IMR-90 (cell line): Measurements from ENCODE around the gene PCA3. TPM values are rescaled to one million over a fixed set of nuclear protein-coding genes. Genes with fewer than 3 reads are reported as not detected.

ENCODE experiments used
- ATAC-seq: fragments of 200-7000 bp; cut with Tn5 transposase; 2 replicates; pipeline ENCODE4 v1.9.1; 2020; ENCODE audit warnings: low read depth, mild to moderate bottlenecking, moderate library complexity
- BruUV-seq: library from RNA; stranded (reverse); fragments of 400-500 nt; replicated peaks from 2 replicates; lab custom pipeline; 2021; lab: Mats Ljungman, UMichigan
- CTCF ChIA-PET: fragments of 300-600 bp; formaldehyde crosslinking; extraction: SDS; loops from one replicate; lab custom pipeline; 2021; ENCODE audit warnings: antibody characterized with exemption; lab: Yijun Ruan, JAX
- POLR2A ChIA-PET: fragments of 300-600 bp; sonication (Branson Sonifier 250); formaldehyde crosslinking; loops from one replicate; lab custom pipeline; 2022; ENCODE audit warnings: antibody characterized with exemption; ENCODE audit not compliant: unreplicated experiment; lab: Charles Lee
- DNase-seq: peaks from one replicate; pipeline ENCODE4 v3.0.0; 2013
- H2AFZ ChIP-seq: replicated peaks from 2 replicates; pipeline ENCODE3; 2013; ENCODE audit warnings: low read length, mild to moderate bottlenecking; ENCODE audit not compliant: poor library complexity
- H2AK5ac ChIP-seq: 2 replicates; pipeline ENCODE4 v1.6.1; 2013; ENCODE audit warnings: low read depth, low read length, inconsistent platforms
- H2AK9ac ChIP-seq: replicated peaks from 2 replicates; pipeline ENCODE3; 2013; ENCODE audit warnings: mild to moderate bottlenecking, low read depth, low read length, moderate library complexity; ENCODE audit not compliant: poor library complexity
- H2BK120ac ChIP-seq: 2 replicates; pipeline ENCODE4 v1.6.1; 2013; ENCODE audit warnings: low read depth, low read length, inconsistent platforms
- H2BK15ac ChIP-seq: 3 replicates; pipeline ENCODE4 v1.6.1; 2013; ENCODE audit warnings: low read depth, low read length, inconsistent platforms
- H2BK20ac ChIP-seq: 2 replicates; pipeline ENCODE4 v1.6.1; 2013; ENCODE audit warnings: low read depth, mild to moderate bottlenecking, inconsistent platforms, low read length, moderate library complexity
- H2BK5ac ChIP-seq: 2 replicates; pipeline ENCODE4 v1.6.1; 2013; ENCODE audit warnings: mild to moderate bottlenecking, low read depth, low read length, inconsistent platforms; ENCODE audit not compliant: poor library complexity, severe bottlenecking
- H3K14ac ChIP-seq: replicated peaks from 2 replicates; pipeline ENCODE4 v1.6.1; 2013; ENCODE audit warnings: low read depth, low read length, inconsistent platforms
- H3K18ac ChIP-seq: 2 replicates; pipeline ENCODE4 v1.6.1; 2013; ENCODE audit warnings: low read depth, low read length, control low read depth
- H3K23ac ChIP-seq: 2 replicates; pipeline ENCODE4 v1.6.1; 2013; ENCODE audit warnings: low read depth, low read length, inconsistent platforms
- H3K27ac ChIP-seq: 2 replicates; pipeline ENCODE4 v1.5.1; 2013; ENCODE audit warnings: mild to moderate bottlenecking, control low read depth, low read length; ENCODE audit not compliant: insufficient read depth
- H3K27me3 ChIP-seq: 2 replicates; pipeline ENCODE4 v1.6.1; 2013; ENCODE audit warnings: low read length; ENCODE audit not compliant: control insufficient read depth, insufficient read depth
- H3K36me3 ChIP-seq: 2 replicates; pipeline ENCODE4 v1.6.1; 2013; ENCODE audit warnings: low read length, mixed read lengths; ENCODE audit not compliant: control insufficient read depth, insufficient read depth
- H3K4ac ChIP-seq: 2 replicates; pipeline ENCODE4 v1.6.1; 2013; ENCODE audit warnings: low read depth, low read length, inconsistent platforms
- H3K4me1 ChIP-seq: 2 replicates; pipeline ENCODE4 v1.6.1; 2013; ENCODE audit warnings: low read length, mixed read lengths; ENCODE audit not compliant: control insufficient read depth, insufficient read depth
- H3K4me2 ChIP-seq: 2 replicates; pipeline ENCODE4 v1.6.1; 2013; ENCODE audit warnings: low read depth, mild to moderate bottlenecking, control low read depth, low read length, moderate library complexity
- H3K4me3 ChIP-seq: 2 replicates; pipeline ENCODE4 v1.5.1; 2013; ENCODE audit warnings: low read depth, mild to moderate bottlenecking, control low read depth, low read length, moderate library complexity; ENCODE audit not compliant: insufficient read depth
- H3K56ac ChIP-seq: 2 replicates; pipeline ENCODE4 v1.6.1; 2013; ENCODE audit warnings: low read length, inconsistent platforms; ENCODE audit not compliant: insufficient read depth; ENCODE audit errors: extremely low read depth
- H3K79me1 ChIP-seq, 2 experiments: 2 replicates each; pipeline ENCODE4 v1.6.1; 2013; ENCODE audit warnings: low read length in 2 of 2, inconsistent platforms in 1 of 2, low read depth in 1 of 2
- H3K9ac ChIP-seq: 2 replicates; pipeline ENCODE4 v1.6.1; 2013; ENCODE audit warnings: low read depth, low read length, control low read depth
- H3K9me1 ChIP-seq: 2 replicates; pipeline ENCODE4 v1.6.1; 2013; ENCODE audit warnings: low read length, inconsistent platforms; ENCODE audit not compliant: insufficient read depth
- H3K9me3 ChIP-seq: 2 replicates; pipeline ENCODE4 v1.6.1; 2013; ENCODE audit warnings: low read length; ENCODE audit not compliant: control insufficient read depth, insufficient read depth
- H4K20me1 ChIP-seq: 2 replicates; pipeline ENCODE4 v1.6.1; 2013; ENCODE audit warnings: low read length, inconsistent platforms; ENCODE audit not compliant: insufficient read depth
- H4K5ac ChIP-seq: 2 replicates; pipeline ENCODE4 v1.6.1; 2013; ENCODE audit warnings: mild to moderate bottlenecking, low read depth, low read length, control low read depth
- H4K8ac ChIP-seq, 2 experiments: 2 replicates each; pipeline ENCODE4 v1.6.1; 2013; ENCODE audit warnings: low read depth in 2 of 2, low read length in 2 of 2, control low read depth in 1 of 2, inconsistent platforms in 1 of 2
- H4K91ac ChIP-seq: 2 replicates; pipeline ENCODE4 v1.6.1; 2013; ENCODE audit warnings: low read depth, low read length, inconsistent platforms; ENCODE audit not compliant: insufficient read depth
- CEBPB ChIP-seq: IDR thresholded peaks from 2 replicates; pipeline ENCODE4 v1.6.1; 2012; ENCODE audit warnings: low read depth, low read length, improper control_type of control experiment
- FOS ChIP-seq: fragments of 150-350 bp; IDR thresholded peaks from 2 replicates; pipeline ENCODE4 v1.6.1; 2016; ENCODE audit warnings: low read depth, low read length
- MAZ ChIP-seq: IDR thresholded peaks from 2 replicates; pipeline ENCODE4 v1.6.1; 2012; ENCODE audit warnings: low read depth, mild to moderate bottlenecking, low read length, improper control_type of control experiment, moderate library complexity, borderline replicate concordance
- NFE2L2 ChIP-seq: fragments of 150-350 bp; IDR thresholded peaks from 2 replicates; pipeline ENCODE4 v1.6.1; 2016; ENCODE audit warnings: low read depth, mild to moderate bottlenecking, low read length
- WGBS, 2 experiments: methylation state at CpG; one replicate each; pipeline versions ENCODE4 v1.1.5 to v1.1.7; 2013; ENCODE audit warnings: missing lambda C conversion rate in 2 of 2; ENCODE audit not compliant: insufficient read length in 1 of 2; ENCODE audit errors: extremely low coverage in 2 of 2; 5-methylcytosine and 5-hydroxymethylcytosine counted together
- dilution Hi-C: fragments of 300-500 bp; cut with HindIII; formaldehyde crosslinking; loops from one replicate; pipeline ENCODE4 v1.14.3; 2018; ENCODE audit warnings: low sequenced_read_pairs; ENCODE audit not compliant: unreplicated experiment
- in situ Hi-C: fragments of 300-500 bp; cut with MboI; formaldehyde crosslinking; loops from 3 replicates; pipeline ENCODE4 v1.14.3; 2019; ENCODE audit warnings: low sequenced_read_pairs, inconsistent platforms, mixed read lengths
- intact Hi-C: fragments of 100-400 bp; cut with micrococcal nuclease; formaldehyde crosslinking; loops from 2 replicates; pipeline ENCODE4 v1.10.0; 2022
- polyA plus RNA-seq, 3 experiments: library from polyadenylated mRNA; depleted of rRNA; stranded (reverse); fragments of >200 nt; gene quantifications; 2 replicates each; pipeline ENCODE4 v1.2.3, GENCODE V29; 2012; ENCODE audit warnings: low replicate concordance in 1 of 3
- total RNA-seq: library from RNA; depleted of rRNA; stranded (reverse); fragments of >200 nt; gene quantifications from 2 replicates; pipeline ENCODE4 v1.2.3, GENCODE V29; 2012
- TF ChIP-seq, protein P1 (sequence below): fragments of 150-350 bp; IDR thresholded peaks from 2 replicates; pipeline ENCODE4 v1.6.1; 2017; ENCODE audit warnings: mild to moderate bottlenecking, antibody characterized with exemption, low read length, low read depth

Gene PCA3
- total and polyA plus RNA-seq, 2 of the 4 experiments (the other 2 are of a cell fraction), result not detected

DNA sequence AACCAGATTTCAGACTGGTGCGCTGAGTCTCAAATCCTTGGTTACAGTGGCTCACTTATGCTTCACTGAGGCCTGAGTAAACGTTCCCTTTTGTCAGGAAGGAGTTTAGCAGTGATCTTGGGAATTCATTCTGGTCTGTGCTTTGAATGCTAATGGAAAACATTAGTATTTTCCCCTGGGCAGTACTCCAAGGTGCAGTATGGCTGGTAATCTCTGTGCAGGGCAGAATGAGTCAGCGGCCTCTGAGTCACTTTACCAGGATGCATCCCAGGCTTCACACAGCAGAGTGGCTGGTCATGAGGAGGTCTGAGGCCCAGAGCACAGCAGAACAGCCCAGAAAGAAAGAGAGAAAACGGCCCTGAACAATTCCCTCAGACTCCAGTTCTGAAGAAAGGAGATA lies 54.0 kb downstream of the PCA3 start (continued):
- no peak for TF ChIP-seq MAZ

GRCh38 chr9:76820431-76820830 lies 56.2 kb downstream of the PCA3 start:
- Histone ChIP-seq H3K23ac (no peak overlapping the region), H2BK20ac (no peak overlapping the region), H3K4ac (no peak overlapping the region), H2BK120ac (no peak overlapping the region), H3K79me1 (no peaks in the 10 kb centered on the region), H3K27ac (no peak overlapping the region), H4K20me1 (no peaks in the 10 kb centered on the region), H2BK15ac (no peak overlapping the region), H2AK9ac (no peak overlapping the region), H3K9me3 (no peaks in the 10 kb centered on the region), H3K4me3 (no peak overlapping the region), H3K4me2 (no peak overlapping the region), H3K36me3 (no peaks in the 10 kb centered on the region), H3K4me1 (peaks cover 8% of the 10 kb centered on the region), H4K91ac (no peak overlapping the region), H3K27me3 (no peaks in the 10 kb centered on the region), H3K9me1 (no peaks in the 10 kb centered on the region), H3K18ac (no peak overlapping the region), H4K8ac (no peak overlapping the region), H3K14ac (no peak overlapping the region), H2AK5ac (no peak overlapping the region), H4K5ac (no peak overlapping the region), H3K56ac (no peak overlapping the region), H2AFZ (no peak overlapping the region), H2BK5ac (no peak overlapping the region), H3K9ac (no peak overlapping the region)
- 100% methylated on average over 1 of the region's 6 CpGs; no CpG with 5 or more reads in 1 of the 2 experiments for WGBS, 2 experiments
- in situ Hi-C loops (loop anchor here (5.0 to 25.0 kb wide), 2 partner anchors 42 to 342 kb away; no protein-coding TSS in a partner anchor), dilution Hi-C loops (loop anchor here (25.0 kb wide), 1 partner anchor 167 kb away; no protein-coding TSS in a partner anchor), intact Hi-C loops (no loop called here)
- ChIA-PET POLR2A (no interaction called here), CTCF (no interaction called here)
- BruUV-seq, result no TSS peak
- no peak for ATAC-seq
- no peak for TF ChIP-seq CEBPB
- TF ChIP-seq, protein P1, sequence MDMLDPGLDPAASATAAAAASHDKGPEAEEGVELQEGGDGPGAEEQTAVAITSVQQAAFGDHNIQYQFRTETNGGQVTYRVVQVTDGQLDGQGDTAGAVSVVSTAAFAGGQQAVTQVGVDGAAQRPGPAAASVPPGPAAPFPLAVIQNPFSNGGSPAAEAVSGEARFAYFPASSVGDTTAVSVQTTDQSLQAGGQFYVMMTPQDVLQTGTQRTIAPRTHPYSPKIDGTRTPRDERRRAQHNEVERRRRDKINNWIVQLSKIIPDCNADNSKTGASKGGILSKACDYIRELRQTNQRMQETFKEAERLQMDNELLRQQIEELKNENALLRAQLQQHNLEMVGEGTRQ, result no peak
- no peak for TF ChIP-seq NFE2L2
- TF ChIP-seq FOS, result no peak
- no peak for DNase-seq
